Measurements from ENCODE around the gene UROC1.

Gene UROC1

GRCh38 chr3:126525091-126525852, 7.7 kb upstream of the UROC1 start:
- no peak for DNase-seq (ENCODE audit: low read depth in 1 of 2, low spot score in 1 of 2)
- no peak overlapping the region for H3K4me3 ChIP-seq (replicated peaks; ENCODE audit: insufficient read depth, low read length)
- TF ChIP-seq REST (IDR thresholded peaks at IDR 0.05; ENCODE audit: insufficient replicate concordance, low read depth) (no peak), SPI1 (IDR thresholded peaks at IDR 0.05; ENCODE audit: borderline replicate concordance, low read depth) (no peak), GABPA (IDR thresholded peaks at IDR 0.05; ENCODE audit: low read depth) (no peak), CTCF (IDR thresholded peaks at IDR 0.05; ENCODE audit: insufficient read depth, low read length) (no peak), POLR2AphosphoS5 (IDR thresholded peaks at IDR 0.05; ENCODE audit: low read depth) (no peak)
- H3K27me3 ChIP-seq (ENCODE audit: insufficient read depth, poor library complexity, severe bottlenecking) = no peaks in the 10 kb centered on the region
- H3K27ac ChIP-seq (replicated peaks) = no peak overlapping the region

GRCh38 chr3:126524429-126524988, 6.9 kb upstream of the UROC1 start:
- Histone ChIP-seq H3K27me3 (ENCODE audit: insufficient read depth, poor library complexity, severe bottlenecking) (no peaks in the 10 kb centered on the region), H3K4me3 (replicated peaks; ENCODE audit: insufficient read depth, low read length) (peak overlapping the region; percentile 22), H3K27ac (replicated peaks) (no peak overlapping the region)
- TF ChIP-seq SPI1 (IDR thresholded peaks at IDR 0.05; ENCODE audit: borderline replicate concordance, low read depth) = no peak
- TF ChIP-seq CTCF (IDR thresholded peaks at IDR 0.05; ENCODE audit: insufficient read depth, low read length) = no peak
- no peak for TF ChIP-seq POLR2AphosphoS5 (IDR thresholded peaks at IDR 0.05; ENCODE audit: low read depth)
- no peak for TF ChIP-seq GABPA (IDR thresholded peaks at IDR 0.05; ENCODE audit: low read depth)
- no peak for TF ChIP-seq REST (IDR thresholded peaks at IDR 0.05; ENCODE audit: insufficient replicate concordance, low read depth)
- DNase-seq (ENCODE audit: low read depth in 1 of 2, low spot score in 1 of 2) = no peak

GRCh38 chr3:126523745-126524428, 6.3 kb upstream of the UROC1 start, which contains the start of gene CHST13:
CHST13 (plus strand) TSS chr3:126524155; CDS start chr3:126524333, 178 bp downstream.
- peak in 1 of 2 experiments; percentile 39 for DNase-seq (ENCODE audit: low read depth in 1 of 2, low spot score in 1 of 2)
- H3K4me3 ChIP-seq (replicated peaks; ENCODE audit: insufficient read depth, low read length) = peak within 1 kb of the TSS; percentile 25
- no peak for TF ChIP-seq GABPA (IDR thresholded peaks at IDR 0.05; ENCODE audit: low read depth)
- no peak for TF ChIP-seq REST (IDR thresholded peaks at IDR 0.05; ENCODE audit: insufficient replicate concordance, low read depth)
- no peak for TF ChIP-seq SPI1 (IDR thresholded peaks at IDR 0.05; ENCODE audit: borderline replicate concordance, low read depth)
- TF ChIP-seq CTCF (IDR thresholded peaks at IDR 0.05; ENCODE audit: insufficient read depth, low read length) = no peak
- no peak for TF ChIP-seq POLR2AphosphoS5 (IDR thresholded peaks at IDR 0.05; ENCODE audit: low read depth)
- no peaks in the 10 kb centered on the region for H3K27me3 ChIP-seq (ENCODE audit: insufficient read depth, poor library complexity, severe bottlenecking)
- H3K27ac ChIP-seq (replicated peaks) = no peak within 1 kb of the TSS

Measured in HL-60 (cell line).